Left ventricle myocardium inferior (tissue), 1 donor: Measurements from ENCODE around the gene PSAT1. TPM values are rescaled to one million over a fixed set of nuclear protein-coding genes. Genes with fewer than 3 reads are reported as not detected.

Source experiments
- DNase-seq: peaks from one replicate; pipeline ENCODE4 v3.0.0-alpha.2; 2020
- H3K27ac ChIP-seq: fragments of 200-600 bp; replicated peaks from 2 replicates; pipeline ENCODE4 v1.8.0; 2021
- H3K27me3 ChIP-seq: fragments of 200-600 bp; 2 replicates; pipeline ENCODE4 v1.8.0; 2021; ENCODE audit warnings: low read depth
- H3K36me3 ChIP-seq: fragments of 200-600 bp; 2 replicates; pipeline ENCODE4 v1.8.0; 2021
- H3K4me1 ChIP-seq: fragments of 200-600 bp; 2 replicates; pipeline ENCODE4 v1.8.0; 2021
- H3K4me3 ChIP-seq: fragments of 200-600 bp; 2 replicates; pipeline ENCODE4 v1.8.0; 2021; ENCODE audit warnings: mild to moderate bottlenecking, moderate library complexity
- H3K9me3 ChIP-seq: fragments of 200-600 bp; replicated peaks from 2 replicates; pipeline ENCODE4 v1.8.0; 2021
- intact Hi-C: fragments of 100-400 bp; cut with micrococcal nuclease; formaldehyde crosslinking; loops from one replicate; pipeline ENCODE4 v1.11.0; 2022
- total RNA-seq: library from RNA; stranded (reverse); fragmentation: NEBNext Ultra II Directional; extraction: Animal tissue kit (Norgen Biotek cat#: 25700); gene quantifications from one replicate; pipeline ENCODE4 v1.2.1, GENCODE V29; 2021
- TF ChIP-seq, protein P1 (sequence below): fragments of 200-600 bp; IDR thresholded peaks from 2 replicates; pipeline ENCODE4 v1.8.0; 2021; ENCODE audit warnings: antibody characterized with exemption, mild to moderate bottlenecking, borderline replicate concordance
- donor health status: DM: no; HTN: yes; CAD: no; lungs with severe emphysema.

Gene PSAT1
- total RNA-seq, 1 donor from 2014 or later: 0.77 TPM

DNA sequence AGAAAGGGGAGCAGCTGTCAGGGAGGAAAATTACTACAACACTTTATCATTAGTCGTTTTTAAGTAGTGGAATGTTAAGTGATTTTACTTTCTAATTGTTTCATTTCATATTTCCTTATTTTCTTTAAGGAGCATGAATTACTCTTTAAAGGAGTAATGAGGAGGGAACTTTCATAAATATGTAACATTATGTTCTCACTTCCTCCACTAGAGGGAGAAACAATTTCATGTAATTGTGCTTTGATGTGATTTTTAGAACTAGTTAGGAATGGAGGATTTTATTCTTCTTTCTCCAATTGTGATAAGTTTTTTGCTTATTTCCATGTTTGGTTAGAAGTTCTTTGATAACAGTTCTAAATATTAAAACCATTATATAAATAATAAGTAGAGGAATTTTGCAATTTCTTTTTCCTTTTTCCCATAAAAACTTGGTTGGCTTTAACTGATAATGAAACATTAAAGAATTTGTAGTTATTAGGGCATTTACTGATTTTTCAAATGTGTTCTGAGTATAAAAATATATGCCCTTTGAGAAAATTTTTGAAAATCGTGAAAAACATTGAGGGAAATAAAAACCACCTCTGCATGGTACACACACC, 35.4 kb upstream of the PSAT1 start:
- DNase-seq: no peak
- intact Hi-C loops: no loop called here
- Histone ChIP-seq H3K4me1 (no peaks in the 10 kb centered on the region), H3K27me3 (no peaks in the 10 kb centered on the region), H3K27ac (no peak overlapping the region), H3K9me3 (no peaks in the 10 kb centered on the region), H3K36me3 (peaks cover 17% of the 10 kb centered on the region), H3K4me3 (no peak overlapping the region)
- TF ChIP-seq, protein P1, sequence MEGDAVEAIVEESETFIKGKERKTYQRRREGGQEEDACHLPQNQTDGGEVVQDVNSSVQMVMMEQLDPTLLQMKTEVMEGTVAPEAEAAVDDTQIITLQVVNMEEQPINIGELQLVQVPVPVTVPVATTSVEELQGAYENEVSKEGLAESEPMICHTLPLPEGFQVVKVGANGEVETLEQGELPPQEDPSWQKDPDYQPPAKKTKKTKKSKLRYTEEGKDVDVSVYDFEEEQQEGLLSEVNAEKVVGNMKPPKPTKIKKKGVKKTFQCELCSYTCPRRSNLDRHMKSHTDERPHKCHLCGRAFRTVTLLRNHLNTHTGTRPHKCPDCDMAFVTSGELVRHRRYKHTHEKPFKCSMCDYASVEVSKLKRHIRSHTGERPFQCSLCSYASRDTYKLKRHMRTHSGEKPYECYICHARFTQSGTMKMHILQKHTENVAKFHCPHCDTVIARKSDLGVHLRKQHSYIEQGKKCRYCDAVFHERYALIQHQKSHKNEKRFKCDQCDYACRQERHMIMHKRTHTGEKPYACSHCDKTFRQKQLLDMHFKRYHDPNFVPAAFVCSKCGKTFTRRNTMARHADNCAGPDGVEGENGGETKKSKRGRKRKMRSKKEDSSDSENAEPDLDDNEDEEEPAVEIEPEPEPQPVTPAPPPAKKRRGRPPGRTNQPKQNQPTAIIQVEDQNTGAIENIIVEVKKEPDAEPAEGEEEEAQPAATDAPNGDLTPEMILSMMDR: peak; percentile 71

DNA sequence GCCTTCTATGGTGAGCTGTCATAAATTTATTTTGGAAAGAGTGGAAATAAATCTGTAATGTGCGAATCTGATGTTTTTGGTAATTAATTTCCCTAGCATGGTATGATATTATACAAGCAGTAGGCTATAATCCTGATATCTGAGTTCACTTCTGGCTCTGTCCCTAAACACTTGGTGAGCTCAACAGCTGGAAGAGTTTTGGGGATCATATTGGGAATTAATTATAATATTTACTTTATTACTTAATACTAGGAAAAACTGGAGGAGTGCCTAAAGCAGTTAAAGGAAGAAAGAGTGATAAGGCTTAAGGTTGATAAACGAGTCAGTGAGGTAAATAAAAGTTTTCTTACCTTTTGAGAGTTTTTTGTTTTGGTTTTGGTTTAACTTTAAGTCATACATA, 34.3 kb upstream of the PSAT1 start:
- peaks cover 27% of the 10 kb centered on the region for H3K36me3 ChIP-seq
- intact Hi-C loops: no loop called here
- H3K9me3 ChIP-seq: no peaks in the 10 kb centered on the region
- no peaks in the 10 kb centered on the region for H3K4me1 ChIP-seq
- no peak for DNase-seq
- H3K27me3 ChIP-seq: no peaks in the 10 kb centered on the region
- TF ChIP-seq, protein P1: no peak
- H3K27ac ChIP-seq: no peak overlapping the region
- no peak overlapping the region for H3K4me3 ChIP-seq

DNA sequence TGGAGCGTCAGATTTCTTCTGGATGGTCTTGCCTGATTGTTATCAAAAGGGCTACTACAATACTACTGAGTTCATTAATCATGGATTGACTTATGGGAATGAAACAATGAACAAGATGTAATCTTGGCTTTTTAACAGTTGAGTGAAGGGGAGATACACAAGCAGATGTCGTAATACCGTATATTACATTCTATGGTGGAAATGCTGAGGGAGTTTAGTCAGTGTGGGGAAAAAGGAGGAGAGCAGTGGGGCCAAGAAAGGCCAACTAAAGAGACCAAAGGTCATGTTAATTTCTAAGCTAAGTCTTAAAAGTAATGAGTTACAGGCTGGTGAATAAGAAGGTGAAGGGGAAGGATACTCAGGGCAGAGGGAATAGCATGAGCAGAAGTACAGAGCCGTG, 29.0 kb upstream of the PSAT1 start:
- intact Hi-C loops: no loop called here
- TF ChIP-seq, protein P1: no peak
- H3K36me3 ChIP-seq: peaks cover 47% of the 10 kb centered on the region
- no peaks in the 10 kb centered on the region for H3K27me3 ChIP-seq
- no peak for DNase-seq
- H3K27ac ChIP-seq: no peak overlapping the region
- H3K4me3 ChIP-seq: no peak overlapping the region
- no peaks in the 10 kb centered on the region for H3K9me3 ChIP-seq
- no peaks in the 10 kb centered on the region for H3K4me1 ChIP-seq

DNA sequence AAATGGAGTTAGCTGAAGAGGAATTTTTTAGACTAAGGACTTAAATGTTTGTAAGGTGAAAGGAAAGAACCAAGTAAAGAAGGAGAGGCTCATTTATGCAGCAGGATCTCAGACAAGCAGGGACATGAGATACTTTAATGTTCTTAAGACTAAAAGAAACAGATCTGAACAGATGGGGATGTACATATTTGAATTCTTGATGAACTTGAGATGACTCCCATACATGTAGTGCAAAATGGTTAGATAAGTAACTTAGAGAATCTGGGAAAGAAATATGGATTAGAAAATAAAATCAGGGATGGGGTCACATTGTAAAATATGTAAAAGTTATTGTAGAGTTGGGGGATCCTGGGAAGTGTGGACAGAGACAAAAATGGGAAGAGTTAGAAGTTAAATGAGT, 27.1 kb upstream of the PSAT1 start:
- Histone ChIP-seq H3K27me3 (no peaks in the 10 kb centered on the region), H3K4me3 (no peak overlapping the region), H3K9me3 (no peaks in the 10 kb centered on the region), H3K4me1 (no peaks in the 10 kb centered on the region), H3K36me3 (peaks cover 47% of the 10 kb centered on the region), H3K27ac (no peak overlapping the region)
- TF ChIP-seq, protein P1: no peak
- intact Hi-C loops: no loop called here
- no peak for DNase-seq

DNA sequence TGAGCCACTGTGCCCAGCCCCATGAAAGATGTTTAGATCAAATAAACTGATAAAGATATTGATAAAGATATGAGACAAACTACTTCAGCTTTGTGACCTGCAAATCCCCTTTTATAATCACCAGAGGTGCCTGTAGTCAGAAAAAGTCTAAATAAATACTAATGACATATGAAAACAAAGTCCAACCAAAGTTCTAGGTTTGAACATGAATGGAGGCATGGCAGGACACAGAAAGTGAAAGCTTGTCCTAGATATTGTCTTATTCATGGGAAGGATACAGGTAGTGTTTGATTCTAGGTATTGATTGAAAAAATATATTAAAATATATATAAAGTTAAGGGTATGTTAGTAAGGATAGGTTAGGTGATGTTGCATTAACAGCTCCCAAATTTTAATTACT, 24.6 kb upstream of the PSAT1 start:
- TF ChIP-seq, protein P1: no peak
- intact Hi-C loops: no loop called here

More for the DNA sequence above, 24.6 kb upstream of the PSAT1 start:
- Histone ChIP-seq H3K36me3 (peaks cover 26% of the 10 kb centered on the region), H3K4me3 (no peak overlapping the region), H3K4me1 (no peaks in the 10 kb centered on the region), H3K27ac (no peak overlapping the region), H3K27me3 (no peaks in the 10 kb centered on the region), H3K9me3 (no peaks in the 10 kb centered on the region)
- no peak for DNase-seq
